ENCODE data around the gene NNMT.
A peak's percentile ranks its signal among the peaks of the same experiment; 100 is the strongest.
"Not testable (repeated sequence)": the region's sequence is repeated elsewhere in the genome, so short reads cannot be mapped to it uniquely, and the experiment has no call there.

The NNMT gene

GRCh38 chr11:114314096-114314495 lies 17.9 kb downstream of the NNMT start:
- no peak for DNase-seq

- DNase-seq = no peak
These were observed 19.7 kb downstream of the NNMT start for GRCh38 chr11:114315749-114316368.

DNA sequence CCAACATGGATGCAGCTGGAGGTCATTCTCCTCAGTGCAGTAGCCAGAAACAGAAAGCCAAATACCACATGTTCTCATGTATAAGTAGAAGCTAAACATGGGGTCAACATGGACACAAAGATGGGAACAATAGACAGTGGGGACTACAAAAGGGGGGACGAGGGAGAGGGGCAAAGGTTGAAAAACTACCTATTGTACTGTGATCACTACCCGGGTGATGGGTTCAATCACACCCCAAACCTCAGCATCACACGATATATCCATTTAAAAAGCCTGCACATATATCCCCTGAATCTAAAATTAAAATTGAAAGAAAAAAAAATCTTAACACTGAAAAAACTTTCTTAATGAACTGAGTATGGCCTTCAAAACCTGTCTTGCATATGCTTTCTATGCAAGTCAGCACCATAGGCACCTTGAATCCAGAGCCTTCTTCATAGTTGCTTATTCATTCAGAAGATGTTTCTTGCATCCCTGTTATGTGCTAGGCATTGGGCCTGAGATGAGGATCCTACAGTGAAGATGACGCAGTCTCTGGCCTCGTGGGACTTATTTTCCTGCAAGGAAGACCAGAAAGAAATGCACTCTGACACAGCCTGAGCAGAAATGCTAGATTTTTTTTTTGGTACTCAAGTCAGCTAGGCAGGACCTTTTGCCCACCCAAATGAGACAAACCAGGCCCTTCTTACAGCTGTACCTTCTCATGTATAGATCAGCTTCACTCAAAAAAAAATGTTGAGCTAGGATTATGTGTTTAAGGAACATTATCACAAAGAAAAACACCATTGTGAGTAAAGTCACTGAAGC lies 21.0 kb downstream of the NNMT start:
- DNase-seq = no peak

GRCh38 chr11:114317787-114318137 lies 21.6 kb downstream of the NNMT start:
- DNase-seq = peak; percentile 69

- no peak for DNase-seq
These were observed 22.2 kb downstream of the NNMT start for GRCh38 chr11:114318361-114318760.

DNA sequence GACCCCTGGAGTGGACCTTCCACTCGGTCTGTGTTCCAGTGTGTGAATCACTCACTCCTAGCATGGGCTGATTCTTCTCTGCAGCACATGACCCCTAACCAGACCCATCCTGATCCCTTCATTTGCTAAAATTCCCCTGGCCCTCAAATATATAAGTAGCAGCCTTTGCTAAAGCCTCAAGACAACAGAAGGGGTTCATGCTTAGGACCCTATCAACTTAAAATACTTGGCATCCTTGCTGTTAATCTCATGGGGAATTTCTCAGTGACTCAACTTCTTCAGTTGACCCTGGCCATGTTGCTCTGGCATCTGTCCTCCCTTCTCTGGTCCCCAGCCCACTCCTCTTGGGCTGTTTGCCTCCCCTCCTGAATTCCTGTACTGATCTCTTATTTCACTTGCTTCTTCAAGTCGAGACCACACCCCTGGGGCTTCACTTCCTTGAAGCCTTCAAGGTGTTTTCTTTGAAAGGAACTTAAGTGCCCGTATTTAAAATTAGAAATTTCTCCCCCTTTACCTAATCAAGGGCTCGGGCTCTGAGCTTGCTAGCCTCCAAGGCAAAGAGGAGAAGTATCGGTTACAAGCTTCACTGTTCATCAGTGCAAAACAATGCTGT lies 23.6 kb downstream of the NNMT start:
- DNase-seq = no peak

GRCh38 chr11:114321621-114322257 lies 25.5 kb downstream of the NNMT start:
- DNase-seq = no peak

GRCh38 chr11:114322934-114323333 lies 26.7 kb downstream of the NNMT start:
- DNase-seq = no peak

- DNase-seq = no peak
These were observed 30.0 kb downstream of the NNMT start for GRCh38 chr11:114326151-114326550.

DNA sequence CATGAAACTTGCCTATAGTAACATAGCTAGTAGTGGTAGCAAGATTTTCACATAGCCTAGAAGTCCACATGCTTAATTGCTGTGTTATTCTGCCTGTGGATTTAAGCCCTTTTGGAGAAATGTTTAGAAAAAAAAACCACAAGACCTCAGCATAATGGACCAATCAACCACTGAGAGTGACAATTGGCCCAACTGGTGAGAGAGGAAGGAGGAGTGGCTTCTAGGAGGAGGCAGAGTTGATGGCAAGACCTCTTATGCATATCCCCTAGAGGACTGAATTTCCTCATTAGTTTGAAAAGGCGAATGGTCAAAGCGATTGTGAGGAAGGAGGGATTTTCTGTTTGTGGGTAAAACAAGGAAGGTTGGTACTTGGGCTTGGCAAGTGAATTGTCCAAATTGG lies 30.6 kb downstream of the NNMT start:
- DNase-seq = no peak

GRCh38 chr11:114330373-114330772 lies 34.2 kb downstream of the NNMT start:
- no peak for DNase-seq

DNA sequence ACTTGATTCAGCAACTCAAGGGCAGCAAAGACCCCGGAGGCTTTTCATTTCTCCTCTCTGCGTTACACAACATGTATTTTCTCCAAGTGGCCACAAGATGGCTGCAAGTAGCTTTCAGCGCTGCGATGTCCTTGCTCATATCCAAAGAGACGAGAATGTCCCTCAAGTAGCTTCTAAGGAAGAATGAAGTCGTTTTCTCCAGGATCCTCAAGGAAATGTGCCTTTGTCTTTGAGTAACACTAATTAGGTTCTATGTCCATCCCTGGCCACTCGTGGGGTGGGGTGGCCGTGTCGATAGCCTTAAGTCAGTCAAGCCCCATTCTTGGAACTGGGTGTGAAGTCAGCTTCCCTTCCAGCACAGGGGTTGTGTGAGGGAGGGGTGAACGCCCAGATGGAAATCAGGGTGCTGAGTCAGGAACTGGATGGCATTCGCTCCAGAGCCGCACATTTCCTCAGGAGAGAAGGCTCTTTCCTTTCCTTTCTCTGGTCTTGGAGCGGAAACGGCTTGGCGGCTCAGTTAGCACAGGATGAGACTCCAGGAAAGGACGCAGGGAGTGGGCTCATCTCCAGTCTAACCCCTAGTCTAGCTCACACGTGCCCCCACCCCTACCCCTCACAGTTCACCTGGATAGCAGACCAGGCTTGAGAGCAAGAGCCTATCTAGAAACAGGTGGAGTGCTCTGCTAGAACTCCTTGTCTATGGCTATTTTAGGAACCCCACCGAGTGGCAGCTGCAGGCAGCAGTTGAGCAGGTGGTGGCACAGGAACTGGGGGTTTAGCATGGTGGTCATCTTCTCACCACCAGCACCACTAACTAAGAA lies 44.3 kb downstream of the NNMT start:
- DNase-seq = peak; percentile 60

- DNase-seq = not testable (repeated sequence)
These were observed 45.5 kb downstream of the NNMT start for GRCh38 chr11:114341667-114342066.

DNA sequence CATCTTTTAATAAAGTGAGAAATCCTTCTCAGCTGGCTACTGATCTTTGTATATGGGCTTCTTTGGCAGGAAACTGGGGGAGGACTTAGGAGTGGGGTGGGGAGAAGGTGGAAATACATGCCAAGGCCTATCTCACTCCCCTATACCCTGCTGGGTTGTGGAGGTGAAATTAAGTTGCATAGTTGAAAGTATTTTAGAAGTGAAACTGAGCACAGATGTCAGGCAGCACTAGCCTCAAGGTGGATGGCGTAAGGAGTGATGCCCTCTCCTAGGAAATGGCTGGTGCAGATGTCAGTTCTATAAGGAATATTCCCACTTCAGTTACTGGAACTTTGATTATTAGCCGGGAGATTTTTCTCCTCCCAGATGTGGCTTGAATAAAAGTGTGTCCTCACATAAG lies 46.3 kb downstream of the NNMT start:
- DNase-seq = no peak

- DNase-seq = no peak
These were observed 46.8 kb downstream of the NNMT start for GRCh38 chr11:114343020-114343419.

- DNase-seq = no peak
These were observed 47.3 kb downstream of the NNMT start for GRCh38 chr11:114343493-114343892.

DNA sequence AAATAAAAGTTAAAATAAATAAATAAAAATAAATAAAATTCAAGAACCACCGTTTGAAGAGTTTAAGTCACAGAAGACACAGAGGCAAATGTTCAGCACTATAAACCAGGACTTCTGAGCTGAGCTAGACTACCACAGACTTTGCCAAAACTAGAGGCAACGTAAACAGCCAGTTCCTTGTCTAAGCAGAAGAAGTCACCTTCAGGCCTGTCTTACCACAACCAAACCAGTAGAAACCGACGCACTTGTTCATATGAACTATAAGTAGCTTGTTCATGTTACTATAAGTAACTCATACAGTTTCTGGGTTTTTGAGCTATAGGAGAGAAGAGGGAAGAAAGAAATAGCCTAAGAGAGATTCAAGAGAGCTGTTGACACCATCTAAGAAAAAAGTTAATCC lies 48.3 kb downstream of the NNMT start:
- DNase-seq = no peak

- DNase-seq = no peak
These were observed 49.5 kb downstream of the NNMT start for GRCh38 chr11:114345575-114346222.

DNA sequence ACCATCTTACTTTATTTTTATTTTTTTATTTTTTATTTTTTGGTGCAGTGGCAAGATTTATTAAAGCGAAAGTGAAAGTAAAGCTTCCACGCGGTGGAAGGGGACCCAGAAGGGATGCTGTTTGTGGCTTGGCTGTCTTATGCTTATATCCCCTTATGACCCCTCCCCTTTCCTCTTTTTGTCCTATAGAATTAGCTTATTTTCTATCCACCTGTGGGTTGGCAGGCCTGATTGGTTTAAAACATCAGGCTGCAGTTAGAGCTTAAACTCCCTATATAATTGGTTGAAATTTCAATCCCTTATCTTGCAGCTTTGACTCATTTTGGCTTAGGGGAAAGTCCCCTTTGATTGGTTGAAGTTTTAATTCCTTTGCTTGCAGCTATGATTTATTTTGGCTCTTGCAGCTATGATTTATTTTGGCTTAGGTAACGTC lies 50.5 kb downstream of the NNMT start:
- no peak for DNase-seq

DNA sequence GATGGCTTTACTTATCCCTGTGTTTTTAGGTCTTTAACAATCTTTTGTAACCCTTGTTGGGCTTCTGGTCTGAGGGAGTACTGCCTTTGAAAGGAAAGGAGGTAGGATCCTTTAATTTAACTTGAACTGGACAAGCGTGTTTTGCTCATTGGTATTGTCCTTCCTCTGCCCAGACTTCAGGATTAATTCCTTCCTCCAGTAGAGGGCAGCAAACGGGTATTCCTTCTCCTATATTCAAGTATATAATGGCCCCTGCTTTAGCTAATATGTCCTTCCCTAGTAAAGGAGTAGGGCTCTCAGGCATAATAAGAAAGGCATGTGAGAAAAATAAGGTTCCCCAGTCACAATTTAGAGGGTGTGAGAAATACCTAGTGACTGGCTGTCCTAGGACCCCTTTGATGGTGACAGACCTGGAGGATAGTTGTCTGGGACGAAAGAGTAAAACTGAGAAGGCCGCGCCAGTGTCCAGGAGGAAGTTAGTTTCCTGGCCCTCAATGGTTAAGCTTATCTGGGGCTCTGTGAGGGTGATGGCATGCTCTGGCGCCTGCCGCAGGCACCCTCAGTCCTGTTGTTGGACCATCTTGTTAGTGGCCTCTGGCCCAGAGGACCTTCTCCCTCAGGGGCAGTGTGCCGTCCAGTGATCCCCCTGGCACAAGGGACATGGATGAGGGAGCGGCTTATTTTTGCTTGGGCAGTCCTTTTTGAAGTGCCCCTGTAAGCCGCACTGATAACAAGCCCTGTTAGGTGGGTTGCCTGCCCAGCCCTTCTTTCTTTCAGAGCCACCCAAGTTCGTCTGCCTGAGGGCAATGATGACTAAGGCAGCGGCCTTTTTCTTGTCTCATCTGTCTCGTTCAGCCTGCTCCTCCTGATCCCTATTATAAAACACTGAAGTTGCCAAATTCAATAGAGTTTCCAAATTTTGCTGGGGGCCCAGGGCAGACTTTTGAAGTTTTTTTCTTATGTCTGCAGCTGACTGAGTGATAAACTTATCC lies 52.3 kb downstream of the NNMT start:
- DNase-seq = peak; percentile 31

DNA sequence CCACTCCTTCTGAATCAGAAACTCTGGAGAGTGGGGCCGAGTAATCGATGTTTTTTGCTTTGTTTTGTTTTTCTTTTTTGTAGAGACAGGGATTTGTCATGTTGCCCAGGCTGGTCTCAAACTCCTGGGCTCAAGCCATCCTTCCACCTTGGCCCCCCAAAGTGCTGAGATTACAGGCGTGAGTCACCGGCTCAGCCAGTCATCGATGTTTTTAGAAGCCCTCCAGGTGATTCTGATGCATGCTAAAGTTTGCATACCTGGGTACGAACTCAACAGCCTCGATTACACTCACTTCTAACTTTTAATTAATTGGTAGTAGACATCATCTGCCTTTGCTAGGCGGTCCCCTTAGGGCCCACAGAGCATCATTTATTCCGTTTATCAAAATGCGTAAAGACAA lies 53.8 kb downstream of the NNMT start:
- no peak for DNase-seq
